Mucosa of stomach (tissue), 1 donor: Measurements from ENCODE around the gene CCL22.

ENCODE experiments used
- H3K27me3 ChIP-seq: one replicate; pipeline ENCODE4 v1.7.0; 2013; ENCODE audit warnings: mild to moderate bottlenecking, low read length; ENCODE audit not compliant: control insufficient read depth, insufficient read depth
- H3K36me3 ChIP-seq: one replicate; pipeline ENCODE4 v1.7.0; 2013; ENCODE audit warnings: low read length; ENCODE audit not compliant: control insufficient read depth, insufficient read depth
- H3K4me1 ChIP-seq: one replicate; pipeline ENCODE4 v1.7.0; 2013; ENCODE audit warnings: mild to moderate bottlenecking, low read length; ENCODE audit not compliant: control insufficient read depth, insufficient read depth
- H3K4me3 ChIP-seq: one replicate; pipeline ENCODE4 v1.7.0; 2013; ENCODE audit warnings: low read length
- H3K9ac ChIP-seq: one replicate; pipeline ENCODE4 v1.7.0; 2013; ENCODE audit warnings: mild to moderate bottlenecking, low read length, moderate library complexity
- H3K9me3 ChIP-seq: one replicate; pipeline ENCODE4 v1.7.0; 2013; ENCODE audit warnings: mild to moderate bottlenecking, low read length, moderate library complexity; ENCODE audit not compliant: control insufficient read depth
- donor health status: Pancreatic carcinoma.

The CCL22 gene

GRCh38 chr16:57409870-57410587, 51.4 kb downstream of the CCL22 start:
- no peaks in the 10 kb centered on the region for H3K36me3 ChIP-seq
- no peak overlapping the region for H3K9ac ChIP-seq
- no peak overlapping the region for H3K4me3 ChIP-seq
- H3K4me1 ChIP-seq: peaks cover 8% of the 10 kb centered on the region
- peaks cover 2% of the 10 kb centered on the region for H3K27me3 ChIP-seq
- no peaks in the 10 kb centered on the region for H3K9me3 ChIP-seq

- no peak overlapping the region for H3K4me3 ChIP-seq
- H3K36me3 ChIP-seq: no peaks in the 10 kb centered on the region
- H3K9ac ChIP-seq: no peak overlapping the region
- no peaks in the 10 kb centered on the region for H3K9me3 ChIP-seq
- peaks cover 2% of the 10 kb centered on the region for H3K27me3 ChIP-seq
- peaks cover 8% of the 10 kb centered on the region for H3K4me1 ChIP-seq
Measured at GRCh38 chr16:57411362-57411976, 52.9 kb downstream of the CCL22 start.

GRCh38 chr16:57412584-57412983, 54.0 kb downstream of the CCL22 start:
- Histone ChIP-seq H3K9me3 (no peaks in the 10 kb centered on the region), H3K36me3 (no peaks in the 10 kb centered on the region), H3K4me3 (no peak overlapping the region)

GRCh38 chr16:57413301-57413730, 54.7 kb downstream of the CCL22 start:
- no peak overlapping the region for H3K9ac ChIP-seq
- H3K4me3 ChIP-seq: no peak overlapping the region
- peaks cover 25% of the 10 kb centered on the region for H3K4me1 ChIP-seq
- H3K27me3 ChIP-seq: peaks cover 2% of the 10 kb centered on the region
- H3K36me3 ChIP-seq: no peaks in the 10 kb centered on the region
- no peaks in the 10 kb centered on the region for H3K9me3 ChIP-seq

More at GRCh38 chr16:57412584-57412983, 54.0 kb downstream of the CCL22 start:
- Histone ChIP-seq H3K9ac (no peak overlapping the region), H3K27me3 (peaks cover 2% of the 10 kb centered on the region), H3K4me1 (peaks cover 19% of the 10 kb centered on the region)

GRCh38 chr16:57413733-57414132, 55.1 kb downstream of the CCL22 start:
- Histone ChIP-seq H3K4me3 (no peak overlapping the region), H3K27me3 (peaks cover 2% of the 10 kb centered on the region), H3K4me1 (peaks cover 28% of the 10 kb centered on the region), H3K36me3 (no peaks in the 10 kb centered on the region), H3K9me3 (no peaks in the 10 kb centered on the region), H3K9ac (no peak overlapping the region)
